SK-N-SH treated with all-trans-retinoic acid at 6 μM for 48 hours (cell line): ENCODE results near the gene THADA.

Source experiments
- ATAC-seq: fragments of 200-7000 bp; cut with Tn5 transposase; 3 replicates; pipeline ENCODE4 v1.9.1; 2020; ENCODE audit warnings: mild to moderate bottlenecking, moderate library complexity
- ARNTL ChIP-seq: fragments of 450-650 bp; formaldehyde crosslinking; IDR thresholded peaks from 2 replicates; pipeline ENCODE4 v1.5.0; 2020; ENCODE audit warnings: low read depth, mild to moderate bottlenecking, moderate library complexity, borderline replicate concordance
- BACH2 ChIP-seq: fragments of 250-450 bp; sonication (Bioruptor Pico); IDR thresholded peaks from 2 replicates; pipeline ENCODE4 v1.9.0; 2021; ENCODE audit warnings: mild to moderate bottlenecking, borderline replicate concordance
- CSDC2 ChIP-seq: fragments of 250-450 bp; sonication (Bioruptor Pico); IDR thresholded peaks from 2 replicates; pipeline ENCODE4 v1.5.0; 2020; ENCODE audit warnings: mild to moderate bottlenecking, moderate library complexity
- CSRNP3 ChIP-seq: fragments of 250-450 bp; sonication (Bioruptor Pico); IDR thresholded peaks from 2 replicates; pipeline ENCODE4 v1.5.1; 2021; ENCODE audit warnings: mild to moderate bottlenecking, moderate library complexity
- ESRRG ChIP-seq: fragments of 250-450 bp; sonication (Bioruptor Pico); IDR thresholded peaks from 2 replicates; pipeline ENCODE4 v1.6.1; 2021; ENCODE audit warnings: mild to moderate bottlenecking
- GLIS3 ChIP-seq: fragments of 250-450 bp; sonication (Bioruptor Pico); IDR thresholded peaks from 2 replicates; pipeline ENCODE4 v1.5.0; 2020; ENCODE audit warnings: mild to moderate bottlenecking, moderate library complexity
- ISL1 ChIP-seq: fragments of 250-450 bp; sonication (Bioruptor Pico); IDR thresholded peaks from 2 replicates; pipeline ENCODE4 v2.1.2; 2022; ENCODE audit warnings: mild to moderate bottlenecking, moderate library complexity
- PATZ1 ChIP-seq: fragments of 250-450 bp; sonication (Bioruptor Pico); IDR thresholded peaks from 2 replicates; pipeline ENCODE4 v1.8.0; 2020; ENCODE audit warnings: mild to moderate bottlenecking, moderate library complexity, borderline replicate concordance
- POU6F1 ChIP-seq: fragments of 250-450 bp; sonication (Bioruptor Pico); IDR thresholded peaks from 2 replicates; pipeline ENCODE4 v1.8.0; 2021; ENCODE audit warnings: low read depth, mild to moderate bottlenecking, moderate library complexity, borderline replicate concordance
- PPARA ChIP-seq: fragments of 250-450 bp; sonication (Bioruptor Pico); IDR thresholded peaks from 2 replicates; pipeline ENCODE4 v1.5.0; 2020; ENCODE audit warnings: mild to moderate bottlenecking, borderline replicate concordance
- RARB ChIP-seq: fragments of 250-450 bp; sonication (Bioruptor Pico); IDR thresholded peaks from 2 replicates; pipeline ENCODE4 v1.8.0; 2021; ENCODE audit warnings: mild to moderate bottlenecking, moderate library complexity
- SNAI2 ChIP-seq: fragments of 250-450 bp; sonication (Bioruptor Pico); IDR thresholded peaks from 2 replicates; pipeline ENCODE4 v1.5.0; 2020; ENCODE audit warnings: mild to moderate bottlenecking, moderate library complexity
- TCF4 ChIP-seq: fragments of 250-450 bp; sonication (Bioruptor Pico); IDR thresholded peaks from 2 replicates; pipeline ENCODE4 v1.8.0; 2021; ENCODE audit warnings: mild to moderate bottlenecking, moderate library complexity, borderline replicate concordance
- TOX ChIP-seq: fragments of 250-450 bp; sonication (Bioruptor Pico); IDR thresholded peaks from 2 replicates; pipeline ENCODE4 v1.8.0; 2021; ENCODE audit warnings: mild to moderate bottlenecking, moderate library complexity, borderline replicate concordance
- ZC3H10 ChIP-seq: fragments of 250-450 bp; sonication (Bioruptor Pico); IDR thresholded peaks from 2 replicates; pipeline ENCODE4 v1.5.1; 2021; ENCODE audit warnings: mild to moderate bottlenecking, moderate library complexity
- ZFP3 ChIP-seq: fragments of 250-450 bp; sonication (Bioruptor Pico); IDR thresholded peaks from 2 replicates; pipeline ENCODE4 v1.5.0; 2020; ENCODE audit warnings: mild to moderate bottlenecking, moderate library complexity
- ZFP30 ChIP-seq: fragments of 450-650 bp; formaldehyde crosslinking; IDR thresholded peaks from 2 replicates; pipeline ENCODE4 v1.5.0; 2022; ENCODE audit warnings: mild to moderate bottlenecking, moderate library complexity
- ZNF565 ChIP-seq: fragments of 450-650 bp; formaldehyde crosslinking; conservative IDR thresholded peaks from 2 replicates; pipeline ENCODE4 v1.5.0; 2020; ENCODE audit warnings: low read depth, mild to moderate bottlenecking, moderate library complexity
- ZNF70 ChIP-seq: fragments of 450-650 bp; formaldehyde crosslinking; IDR thresholded peaks from 2 replicates; pipeline ENCODE4 v1.5.0; 2020; ENCODE audit warnings: mild to moderate bottlenecking, moderate library complexity
- TF ChIP-seq, protein P1 (sequence below): fragments of 250-450 bp; sonication (Bioruptor Pico); IDR thresholded peaks from 2 replicates; pipeline ENCODE4 v1.5.1; 2020; ENCODE audit warnings: low read depth, mild to moderate bottlenecking, moderate library complexity

THADA gene

GRCh38 chr2:43348908-43349661 lies 246.8 kb downstream of the THADA start:
- peak; percentile 59 for ATAC-seq
- TF ChIP-seq ZNF565 (CRISPR knock-in tag) (no peak), ZFP30 (CRISPR knock-in tag) (no peak), ARNTL (no peak), ESRRG (CRISPR knock-in tag) (no peak), GLIS3 (CRISPR knock-in tag) (no peak), TOX (CRISPR knock-in tag) (no peak), PATZ1 (CRISPR knock-in tag) (no peak)

DNA sequence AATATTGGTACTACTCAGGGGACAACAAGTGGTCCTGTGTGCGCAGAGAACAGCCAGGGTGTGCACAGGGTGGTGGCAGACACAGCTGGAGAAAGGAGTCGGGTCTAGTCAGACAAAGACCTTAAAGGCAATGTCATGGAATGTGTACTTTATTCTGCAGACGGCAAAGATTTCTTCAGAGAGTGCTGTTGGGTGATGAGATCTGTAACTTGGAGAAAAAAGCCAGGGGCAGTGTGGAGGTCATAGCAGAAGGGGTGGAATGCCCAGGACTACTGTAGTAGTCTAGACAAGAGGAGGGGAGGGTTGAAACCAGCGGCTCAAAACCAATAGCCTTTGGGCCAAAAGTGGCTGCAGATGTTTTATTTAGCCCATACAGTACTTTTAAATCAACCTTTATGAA lies 248.1 kb downstream of the THADA start:
- no peak for TF ChIP-seq ISL1 (CRISPR knock-in tag)
- no peak for TF ChIP-seq ZFP30 (CRISPR knock-in tag)
- TF ChIP-seq GLIS3 (CRISPR knock-in tag): no peak
- TF ChIP-seq ZNF70 (CRISPR knock-in tag): no peak
- no peak for TF ChIP-seq CSDC2 (CRISPR knock-in tag)
- TF ChIP-seq CSRNP3 (CRISPR knock-in tag): no peak
- no peak for TF ChIP-seq TOX (CRISPR knock-in tag)
- no peak for ATAC-seq

DNA sequence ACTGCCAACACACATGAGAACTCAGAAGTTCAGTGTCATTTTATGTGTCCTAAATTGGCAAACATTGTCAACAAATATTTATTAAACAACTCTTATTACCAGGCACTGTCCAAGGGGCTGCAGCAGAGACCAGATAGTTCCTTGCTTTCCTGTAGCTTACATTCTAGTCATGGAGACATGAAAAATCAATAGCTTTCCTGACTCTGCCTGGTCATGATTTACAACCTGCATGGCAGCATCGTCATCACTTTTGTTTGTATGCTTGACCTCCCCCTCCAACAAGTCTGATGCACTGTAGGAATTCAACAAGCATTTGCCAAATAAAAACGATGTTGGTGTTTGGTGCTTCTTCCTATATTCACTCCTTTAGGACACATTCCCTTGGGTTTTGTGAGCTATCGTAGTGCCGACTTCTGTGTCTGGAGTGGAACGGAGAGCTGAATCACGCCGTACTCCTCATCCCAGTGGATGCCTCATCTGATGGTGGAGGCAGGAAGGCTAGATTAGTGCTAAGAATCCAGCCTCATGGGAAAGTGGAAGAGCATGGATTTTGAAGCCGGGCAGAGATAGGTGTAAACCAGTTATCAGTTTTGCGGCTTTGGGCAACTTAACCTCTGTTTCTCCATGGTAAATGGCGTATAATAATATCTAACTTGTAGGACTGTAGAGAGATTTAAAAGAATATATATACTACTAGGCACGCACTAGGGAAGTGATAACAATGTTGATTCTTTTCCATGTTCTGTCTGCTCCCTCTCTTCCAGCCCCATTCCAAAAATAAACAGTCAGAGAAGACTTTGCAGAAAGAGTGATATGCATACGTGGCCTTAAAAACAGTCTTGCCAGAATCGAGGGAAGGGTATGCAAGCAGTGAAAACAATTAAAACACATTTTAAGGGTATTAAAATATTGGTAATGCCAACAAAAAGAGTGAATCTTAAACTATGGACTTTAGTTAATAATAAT lies 249.0 kb downstream of the THADA start:
- no peak for ATAC-seq
- TF ChIP-seq RARB (CRISPR knock-in tag) (no peak), ZNF565 (CRISPR knock-in tag) (no peak), BACH2 (CRISPR knock-in tag) (no peak), ZFP30 (CRISPR knock-in tag) (no peak), ZFP3 (CRISPR knock-in tag) (no peak), PATZ1 (CRISPR knock-in tag) (no peak), TCF4 (CRISPR knock-in tag) (no peak), TOX (CRISPR knock-in tag) (no peak), GLIS3 (CRISPR knock-in tag) (no peak), ZC3H10 (CRISPR knock-in tag) (no peak), PPARA (CRISPR knock-in tag) (no peak), ZNF70 (CRISPR knock-in tag) (no peak), SNAI2 (CRISPR knock-in tag) (no peak), ISL1 (CRISPR knock-in tag) (no peak)
- TF ChIP-seq, protein P1, sequence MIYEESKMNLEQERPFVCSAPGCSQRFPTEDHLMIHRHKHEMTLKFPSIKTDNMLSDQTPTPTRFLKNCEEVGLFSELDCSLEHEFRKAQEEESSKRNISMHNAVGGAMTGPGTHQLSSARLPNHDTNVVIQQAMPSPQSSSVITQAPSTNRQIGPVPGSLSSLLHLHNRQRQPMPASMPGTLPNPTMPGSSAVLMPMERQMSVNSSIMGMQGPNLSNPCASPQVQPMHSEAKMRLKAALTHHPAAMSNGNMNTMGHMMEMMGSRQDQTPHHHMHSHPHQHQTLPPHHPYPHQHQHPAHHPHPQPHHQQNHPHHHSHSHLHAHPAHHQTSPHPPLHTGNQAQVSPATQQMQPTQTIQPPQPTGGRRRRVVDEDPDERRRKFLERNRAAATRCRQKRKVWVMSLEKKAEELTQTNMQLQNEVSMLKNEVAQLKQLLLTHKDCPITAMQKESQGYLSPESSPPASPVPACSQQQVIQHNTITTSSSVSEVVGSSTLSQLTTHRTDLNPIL: no peak
- TF ChIP-seq, all 23 proteins: peak for 0

DNA sequence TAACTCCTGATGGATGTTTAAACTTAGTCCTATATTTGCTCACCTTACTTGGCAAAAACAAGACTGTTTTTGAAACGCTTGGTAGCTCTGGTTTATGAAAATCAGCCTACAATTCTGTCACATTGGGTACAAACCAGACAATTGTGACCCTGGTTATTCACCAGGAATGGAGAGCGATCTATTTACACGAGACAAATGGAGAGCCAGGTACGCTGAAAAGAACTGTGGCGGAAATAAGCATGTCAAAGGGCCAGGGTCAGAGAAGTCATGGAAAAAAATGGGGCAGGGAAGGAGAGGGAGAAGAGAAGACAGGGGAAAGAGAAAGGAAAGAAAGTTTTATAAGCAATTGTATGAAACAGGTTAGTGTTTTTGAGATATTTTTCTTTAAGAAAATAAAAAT lies 250.0 kb downstream of the THADA start:
- no peak for TF ChIP-seq TOX (CRISPR knock-in tag)
- no peak for TF ChIP-seq ZNF565 (CRISPR knock-in tag)
- no peak for TF ChIP-seq ZC3H10 (CRISPR knock-in tag)
- no peak for TF ChIP-seq ESRRG (CRISPR knock-in tag)
- no peak for TF ChIP-seq POU6F1 (CRISPR knock-in tag)
- no peak for TF ChIP-seq GLIS3 (CRISPR knock-in tag)
- no peak for TF ChIP-seq CSDC2 (CRISPR knock-in tag)
- TF ChIP-seq ZFP30 (CRISPR knock-in tag): no peak
- no peak for ATAC-seq
